ENCODE results near the gene KRCC1.

- no peak for TF ChIP-seq POLR2A (IDR thresholded peaks at IDR 0.05; ENCODE audit: low read depth, low read length)
- TF ChIP-seq POLR2AphosphoS5 (IDR thresholded peaks at IDR 0.05; ENCODE audit: low read depth, low read length), result no peak
Observed at GRCh38 chr2:88016960-88017779, 38.4 kb downstream of the KRCC1 start.

Measured in GM12891 (cell line).